Pancreas (tissue), 10 donors: ENCODE measurements around the gene TMEM9. TPM values are rescaled to one million over a fixed set of nuclear protein-coding genes. Genes with fewer than 3 reads are reported as not detected.
A peak's percentile ranks its signal among the peaks of the same experiment; 100 is the strongest.
"Not testable (repeated sequence)": the region's sequence is repeated elsewhere in the genome, so short reads cannot be mapped to it uniquely, and the experiment has no call there.

ENCODE experiments used
- ATAC-seq, 4 donors: fragments of 200-7000 bp; cut with Tn5 transposase; one replicate each; pipeline versions ENCODE4 v1.8.0 to v1.9.1; 2020; ENCODE audit warnings: mild to moderate bottlenecking in 4 of 4, moderate library complexity in 4 of 4
- DNase-seq, 6 donors: peaks; one replicate each; pipeline ENCODE4 v3.0.0-alpha.2; 2020
- FAIRE-seq: peaks from 2 replicates; lab custom pipeline; 2012; peaks lifted over from hg19 to GRCh38; lab: Jason Lieb, UNC
- H3K27ac ChIP-seq, 4 donors: fragments of 200-600 bp; sonication (generic); 1 replicate in 3 of 4; 2 replicates in 1 of 4; pipeline versions ENCODE4 v1.5.0 to v1.8.0; 2020
- H3K27me3 ChIP-seq, 4 donors: fragments of 200-600 bp; one replicate each; pipeline ENCODE4 v1.8.0; 2021
- H3K36me3 ChIP-seq, 3 donors: fragments of 200-600 bp; sonication (generic) in 1 of 3; one replicate each; pipeline versions ENCODE4 v1.5.0 to v1.8.0; 2020 to 2021
- H3K4me1 ChIP-seq, 3 donors: fragments of 200-600 bp; one replicate each; pipeline ENCODE4 v1.8.0; 2021
- H3K4me3 ChIP-seq, 4 donors: fragments of 200-600 bp; sonication (generic) in 2 of 4; one replicate each; pipeline versions ENCODE4 v1.5.0 to v1.8.0; 2020 to 2021
- H3K9me3 ChIP-seq, 4 donors: fragments of 200-600 bp; one replicate each; pipeline ENCODE4 v1.8.0; 2021
- whole genome bisulfite sequencing, 2 donors: extraction: QIAGEN DNeasy Blood & Tissue Kit; methylation state at CpG; one replicate each; pipeline ENCODE4 v1.1.7; 2013; 5-methylcytosine and 5-hydroxymethylcytosine counted together
- intact Hi-C, 3 donors: fragments of 100-400 bp; cut with DNase I; formaldehyde crosslinking; loops; one replicate each; pipeline versions ENCODE4 v1.11.1 to v1.14.2; 2022
- polyA plus RNA-seq, 2 donors: library from polyadenylated mRNA; stranded (reverse); fragments of 200-250 nt; gene quantifications; one replicate each; pipeline ENCODE4 v1.2.3, GENCODE V29; 2013
- total RNA-seq, 6 donors: library from RNA; stranded (reverse); fragmentation: NEBNext Ultra II Directional in 4 of 6; extraction: Animal tissue kit (Norgen Biotek cat#: 25700) in 4 of 6; gene quantifications; one replicate each; pipeline versions ENCODE4 v1.2.1 to v1.2.4, GENCODE V29; 2021 to 2023
- TF ChIP-seq, protein P1 (sequence below), 4 donors: fragments of 200-600 bp; sonication (generic) in 3 of 4; IDR thresholded peaks; one replicate each; pipeline versions ENCODE4 v1.5.0 to v1.8.0; 2021; ENCODE audit warnings: antibody characterized with exemption in 4 of 4
- donor health status: healthy with polysubstance abuse.
- donor health status: DM: no; HTN: no; CAD: no; lungs with moderate emphysema.
- donor health status: DM: no; HTN: no; CAD: no.
- donor health status: control.
- donor health status: control.
- donor health status: Bipolar disorder and iron deficiency.
- donor health status: DM: yes; HTN: yes; CAD: no.
- donor health status: DM: no; HTN: no; CAD: no.
- donor health status: DM: no; HTN: no; CAD: no.
- donor health status: DM: yes; HTN: yes; CAD: no.

TMEM9 gene
- total and polyA plus RNA-seq, 8 donors: 21.3 to 87.7 (median 37.5) TPM

DNA sequence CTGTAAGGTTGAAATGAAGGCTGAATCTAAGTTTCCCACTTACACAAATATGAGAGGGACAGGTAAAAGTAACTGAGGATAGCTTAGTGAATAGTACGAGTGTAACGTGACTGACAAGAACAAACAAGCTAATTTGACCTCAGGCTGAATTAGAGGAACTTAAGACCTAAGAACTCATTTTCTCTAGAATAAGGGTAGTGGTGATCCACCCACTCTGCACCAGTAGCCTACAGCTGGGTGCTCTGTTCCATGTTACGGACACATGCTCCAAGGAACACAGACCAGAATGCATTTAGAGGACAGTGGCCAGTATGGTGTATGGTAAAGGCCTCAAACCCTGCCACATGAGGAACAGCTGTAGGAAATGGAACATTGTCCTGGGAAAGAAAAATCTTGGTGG lies 14.9 kb upstream of the TMEM9 start:
- FAIRE-seq (no peak), ATAC-seq (no peak), DNase-seq (no peak)
- H3K36me3 ChIP-seq: no peaks in the 10 kb centered on the region
- TF ChIP-seq, protein P1, sequence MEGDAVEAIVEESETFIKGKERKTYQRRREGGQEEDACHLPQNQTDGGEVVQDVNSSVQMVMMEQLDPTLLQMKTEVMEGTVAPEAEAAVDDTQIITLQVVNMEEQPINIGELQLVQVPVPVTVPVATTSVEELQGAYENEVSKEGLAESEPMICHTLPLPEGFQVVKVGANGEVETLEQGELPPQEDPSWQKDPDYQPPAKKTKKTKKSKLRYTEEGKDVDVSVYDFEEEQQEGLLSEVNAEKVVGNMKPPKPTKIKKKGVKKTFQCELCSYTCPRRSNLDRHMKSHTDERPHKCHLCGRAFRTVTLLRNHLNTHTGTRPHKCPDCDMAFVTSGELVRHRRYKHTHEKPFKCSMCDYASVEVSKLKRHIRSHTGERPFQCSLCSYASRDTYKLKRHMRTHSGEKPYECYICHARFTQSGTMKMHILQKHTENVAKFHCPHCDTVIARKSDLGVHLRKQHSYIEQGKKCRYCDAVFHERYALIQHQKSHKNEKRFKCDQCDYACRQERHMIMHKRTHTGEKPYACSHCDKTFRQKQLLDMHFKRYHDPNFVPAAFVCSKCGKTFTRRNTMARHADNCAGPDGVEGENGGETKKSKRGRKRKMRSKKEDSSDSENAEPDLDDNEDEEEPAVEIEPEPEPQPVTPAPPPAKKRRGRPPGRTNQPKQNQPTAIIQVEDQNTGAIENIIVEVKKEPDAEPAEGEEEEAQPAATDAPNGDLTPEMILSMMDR (IDR thresholded peaks at IDR 0.05): no peak
- H3K27ac ChIP-seq: peak overlapping the region in 1 of 4 donors; percentile 0
- no peaks in the 10 kb centered on the region for H3K27me3 ChIP-seq
- no peak overlapping the region for H3K4me3 ChIP-seq
- intact Hi-C loops: no loop called here
- 83 to 96% methylated on average over 3 of the region's 3 CpGs for WGBS, 2 donors
- peaks cover 15 to 22% (median 16%) of the 10 kb centered on the region in 3 donors for H3K4me1 ChIP-seq
- H3K9me3 ChIP-seq: no peaks in the 10 kb centered on the region

DNA sequence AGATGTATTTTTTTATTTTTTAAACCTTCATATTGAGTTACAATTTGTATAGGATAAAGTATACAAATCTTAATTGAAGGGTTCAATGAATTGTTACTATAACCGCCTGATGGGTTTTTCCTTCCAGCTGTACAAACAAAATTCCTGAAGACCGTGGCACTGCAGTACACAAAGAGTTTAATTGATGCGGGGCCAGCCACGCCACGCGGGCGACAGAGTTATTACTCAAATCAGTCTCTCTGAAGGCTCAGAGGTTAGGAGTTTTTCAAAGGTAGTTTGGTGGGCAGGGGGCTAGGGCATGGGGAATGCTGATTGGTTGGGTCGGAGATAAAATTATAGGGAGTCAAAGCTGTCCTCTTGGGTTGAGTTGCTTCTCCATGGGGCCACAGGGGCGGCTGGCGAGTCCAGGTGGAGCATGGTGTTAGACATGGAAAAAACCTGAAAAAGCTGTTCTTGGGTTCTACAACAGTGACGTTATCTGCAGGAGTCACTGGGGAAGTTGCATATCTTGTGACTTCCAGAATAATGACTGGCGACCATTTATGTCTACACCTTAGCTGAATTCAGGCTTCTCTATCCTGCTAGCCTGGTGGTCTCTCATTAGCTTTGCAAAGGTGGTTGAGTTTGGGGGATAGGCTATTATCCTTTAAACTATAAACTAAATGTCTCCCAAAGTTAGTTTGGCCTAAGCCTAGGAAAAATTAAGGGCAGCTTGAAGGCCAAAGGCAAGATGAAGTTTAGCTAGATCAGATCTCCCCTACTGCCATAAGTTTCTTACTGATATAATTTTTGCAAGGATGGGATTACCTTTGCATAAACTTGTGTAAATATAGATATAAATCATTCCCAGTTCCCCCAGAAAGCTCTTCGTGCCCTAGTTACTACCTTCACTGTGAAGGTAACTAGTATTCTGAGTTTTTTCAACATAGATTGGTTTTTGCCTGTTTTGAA lies 13.0 kb upstream of the TMEM9 start:
- ATAC-seq (no peak), DNase-seq (peak in 2 of 6 donors; percentile 30 to 45), FAIRE-seq (no peak)
- 34 to 41% methylated on average over 13 of the region's 13 CpGs for WGBS, 2 donors
- no peaks in the 10 kb centered on the region for H3K9me3 ChIP-seq
- peak overlapping the region in 2 of 4 donors; percentile 2 to 28 for H3K27ac ChIP-seq
- H3K36me3 ChIP-seq: no peaks in the 10 kb centered on the region
- TF ChIP-seq, protein P1 (IDR thresholded peaks at IDR 0.05): no peak
- intact Hi-C loops: no loop called here
- H3K4me3 ChIP-seq: no peak overlapping the region
- no peaks in the 10 kb centered on the region for H3K27me3 ChIP-seq
- peaks cover 5 to 22% (median 15%) of the 10 kb centered on the region in 3 donors for H3K4me1 ChIP-seq

DNA sequence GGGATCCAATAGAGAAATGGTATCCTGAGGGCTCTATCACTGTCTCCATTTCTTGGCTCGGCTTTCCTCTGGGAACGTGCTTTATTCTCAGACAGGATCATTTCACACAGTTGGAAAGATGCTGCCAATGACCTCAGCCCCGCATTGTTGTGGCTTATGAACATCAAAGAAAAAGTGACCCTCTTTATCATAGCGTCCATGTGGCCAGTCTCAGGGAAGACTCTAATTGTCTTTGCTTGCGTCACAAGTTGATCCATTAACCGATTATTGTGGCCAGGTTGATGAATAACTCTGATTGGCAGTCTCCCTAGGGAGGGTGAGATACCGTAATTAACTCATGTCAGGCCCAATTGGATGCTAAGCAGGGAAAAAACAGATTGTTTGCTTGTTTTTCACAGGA lies 10.4 kb upstream of the TMEM9 start:
- peaks cover 0 to 15% (median 7%) of the 10 kb centered on the region in 3 donors for H3K4me1 ChIP-seq
- no peak overlapping the region for H3K4me3 ChIP-seq
- intact Hi-C loops: no loop called here
- DNase-seq (no peak), ATAC-seq (peak in 1 of 4 donors; percentile 28), FAIRE-seq (no peak)
- H3K36me3 ChIP-seq: no peaks in the 10 kb centered on the region
- no peaks in the 10 kb centered on the region for H3K27me3 ChIP-seq
- H3K27ac ChIP-seq: no peak overlapping the region
- no peaks in the 10 kb centered on the region for H3K9me3 ChIP-seq
- 52 to 59% methylated on average over 7 of the region's 7 CpGs for WGBS, 2 donors
- TF ChIP-seq, protein P1 (IDR thresholded peaks at IDR 0.05): no peak

DNA sequence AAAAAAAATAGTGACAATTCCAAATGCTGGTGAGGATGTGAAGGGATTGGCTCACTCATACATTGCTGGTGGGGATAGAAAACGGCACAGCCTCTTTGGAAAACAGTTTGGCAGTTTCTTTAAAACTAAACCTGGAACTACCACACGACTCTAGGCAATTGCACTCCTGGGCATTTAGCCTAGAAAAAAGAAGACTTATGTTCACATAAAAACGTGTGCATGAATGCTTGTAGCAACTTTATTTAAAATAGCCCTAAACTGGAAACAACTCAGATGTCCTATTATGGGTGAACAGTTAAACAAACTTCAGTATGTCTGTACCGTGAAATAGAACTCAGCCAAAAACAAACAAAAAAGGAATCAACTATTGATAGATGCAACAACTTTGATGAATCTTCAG lies 9.4 kb upstream of the TMEM9 start:
- no peak for DNase-seq
- H3K4me1 ChIP-seq: peaks cover 0 to 9% (median 5%) of the 10 kb centered on the region in 3 donors
- no peaks in the 10 kb centered on the region for H3K27me3 ChIP-seq

DNA sequence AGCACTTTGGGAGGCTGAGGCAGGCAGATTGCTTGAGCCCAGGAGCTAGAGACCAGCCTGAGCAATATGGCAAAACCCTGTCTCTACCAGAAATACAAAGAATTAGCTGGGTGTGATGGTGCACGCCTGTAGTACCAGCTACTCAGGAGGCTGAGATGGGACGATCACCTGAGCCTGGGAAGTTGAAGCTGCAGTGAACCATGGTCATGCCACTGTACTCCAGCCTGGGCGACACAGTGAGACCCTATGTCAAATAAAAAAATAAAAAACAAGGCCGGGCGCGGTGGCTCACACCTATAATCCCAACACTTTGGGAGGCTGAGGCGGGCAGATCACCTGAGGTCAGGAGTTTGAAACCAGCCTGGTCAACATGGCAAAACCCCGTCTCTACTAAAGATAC lies 8.8 kb upstream of the TMEM9 start:
- DNase-seq, H3K4me3 ChIP-seq, H3K27ac ChIP-seq, H3K36me3 ChIP-seq, H3K9me3 ChIP-seq, H3K27me3 ChIP-seq, intact Hi-C loops, ATAC-seq, FAIRE-seq, H3K4me1 ChIP-seq: not testable (repeated sequence)
- WGBS, 2 donors: 87 to 94% methylated on average over 8 of the region's 8 CpGs

More for the DNA sequence above, 9.4 kb upstream of the TMEM9 start:
- Histone ChIP-seq H3K9me3 (no peaks in the 10 kb centered on the region), H3K36me3 (no peaks in the 10 kb centered on the region), H3K27ac (no peak overlapping the region), H3K4me3 (no peak overlapping the region)
- no peak for ATAC-seq
- WGBS, 2 donors: 52 to 61% methylated on average over 4 of the region's 4 CpGs
- FAIRE-seq: no peak
- TF ChIP-seq, protein P1 (IDR thresholded peaks at IDR 0.05): no peak
- intact Hi-C loops: no loop called here
